HCT116 (cell line): ENCODE results near the gene SHISAL1. TPM values are rescaled to one million over a fixed set of nuclear protein-coding genes. Genes with fewer than 3 reads are reported as not detected.

ENCODE experiments used
- ATAC-seq: fragments of 200-7000 bp; cut with Tn5 transposase; 2 replicates; pipeline ENCODE4 v1.9.1; 2020; ENCODE audit warnings: mild to moderate bottlenecking, moderate library complexity
- BruUV-seq: library from RNA; stranded (reverse); fragments of 400-500 nt; replicated peaks from 2 replicates; lab custom pipeline; 2021; lab: Mats Ljungman, UMichigan
- CTCF ChIA-PET: fragments of 300-600 bp; sonication (Branson Sonifier 250); formaldehyde crosslinking; loops from one replicate; lab custom pipeline; 2021; ENCODE audit warnings: antibody characterized with exemption; lab: Charles Lee
- POLR2A ChIA-PET: fragments of 300-600, 350-600 bp; sonication (Branson Sonifier 250); formaldehyde crosslinking; loops from one replicate; lab custom pipeline; 2021; ENCODE audit warnings: antibody characterized with exemption; lab: Charles Lee
- RAD21 ChIA-PET, 2 experiments: fragments of 300-600 bp; sonication (Branson Sonifier 250); formaldehyde crosslinking; loops; one replicate each; lab custom pipeline; 2023; ENCODE audit warnings: low total read pairs in 2 of 2; ENCODE audit not compliant: uncharacterized antibody in 2 of 2, unreplicated experiment in 2 of 2, low non-redundant PET in 1 of 2; lab: Charles Lee
- DNase-seq: peaks from one replicate; pipeline ENCODE4 v3.0.0-alpha.2; 2010; ENCODE audit warnings: low read depth, low spot score
- H2AFZ ChIP-seq: fragments of 200-600 bp; shearing (Covaris generic), sonication (generic); 2 replicates; pipeline ENCODE4 v1.6.1; 2017; ENCODE audit warnings: low read depth, mixed run types, mixed read lengths, antibody characterized with exemption, low read length; ENCODE audit not compliant: poor library complexity, severe bottlenecking
- H3K27ac ChIP-seq: 2 replicates; pipeline ENCODE4 v1.5.1; 2012; ENCODE audit warnings: low read depth, low read length
- H3K27me3 ChIP-seq: fragments of 200-600 bp; sonication (generic); 2 replicates; pipeline ENCODE4 v1.6.1; 2016; ENCODE audit warnings: mixed run types, low read length, mixed read lengths; ENCODE audit not compliant: insufficient read depth
- H3K36me3 ChIP-seq, 2 experiments: fragments of 200-500 bp in 1 of 2; fragments of 200-600 bp in 1 of 2; sonication (Bioruptor generic) in 1 of 2; sonication (generic) in 1 of 2; 2 replicates each; pipeline versions ENCODE4 v1.5.1 to v1.6.1; 2014 to 2016; ENCODE audit warnings: low read length in 2 of 2, inconsistent platforms in 1 of 2, mixed read lengths in 1 of 2, mixed run types in 1 of 2; ENCODE audit not compliant: insufficient read depth in 2 of 2, control insufficient read depth in 1 of 2
- H3K4me1 ChIP-seq, 2 experiments: fragments of 200-600 bp in 1 of 2; sonication (generic) in 1 of 2; 2 replicates each; pipeline versions ENCODE4 v1.5.1 to v1.6.1; 2012 to 2017; ENCODE audit warnings: low read length in 2 of 2, inconsistent platforms in 1 of 2, mild to moderate bottlenecking in 1 of 2, mixed read lengths in 1 of 2, mixed run types in 1 of 2, moderate library complexity in 1 of 2; ENCODE audit not compliant: insufficient read depth in 2 of 2, control insufficient read depth in 1 of 2
- H3K4me2 ChIP-seq: fragments of 200-600 bp; sonication (generic); 2 replicates; pipeline ENCODE4 v1.6.1; 2017; ENCODE audit warnings: mixed run types, low read length, mixed read lengths
- H3K4me3 ChIP-seq, 2 experiments: fragments of 200-600 bp in 1 of 2; sonication (generic) in 1 of 2; replicated peaks in 1 of 2; 2 replicates each; pipeline ENCODE4 v1.5.1; 2011 to 2016; ENCODE audit warnings: low read length in 2 of 2, control low read depth in 1 of 2, low read depth in 1 of 2, mild to moderate bottlenecking in 1 of 2, mixed read lengths in 1 of 2, mixed run types in 1 of 2
- H3K79me2 ChIP-seq: fragments of 200-600 bp; sonication (generic); 2 replicates; pipeline ENCODE4 v1.6.1; 2017; ENCODE audit warnings: mild to moderate bottlenecking, mixed run types, low read length, moderate library complexity, mixed read lengths; ENCODE audit not compliant: insufficient read depth
- H3K9ac ChIP-seq: fragments of 200-600 bp; sonication (generic); 2 replicates; pipeline ENCODE4 v1.6.1; 2016; ENCODE audit warnings: low read length, mixed read lengths
- H3K9me2 ChIP-seq: fragments of 200-600 bp; sonication (generic), shearing (Covaris generic); 2 replicates; pipeline ENCODE4 v1.6.1; 2017; ENCODE audit warnings: mixed run types, mild to moderate bottlenecking, moderate library complexity; ENCODE audit not compliant: insufficient read depth
- H3K9me3 ChIP-seq, 2 experiments: fragments of 200-500 bp in 1 of 2; fragments of 200-600 bp in 1 of 2; sonication (Bioruptor generic) in 1 of 2; sonication (generic) in 1 of 2; 2 replicates each; pipeline ENCODE4 v1.6.1; 2014 to 2017; ENCODE audit warnings: low read length in 2 of 2, mixed read lengths in 2 of 2, inconsistent platforms in 1 of 2, low read depth in 1 of 2, mild to moderate bottlenecking in 1 of 2, mixed run types in 1 of 2, moderate library complexity in 1 of 2; ENCODE audit not compliant: control insufficient read depth in 1 of 2, insufficient read depth in 1 of 2
- H4K20me1 ChIP-seq: fragments of 200-600 bp; sonication (generic), shearing (Covaris generic); 2 replicates; pipeline ENCODE4 v1.6.1; 2017; ENCODE audit warnings: mixed run types, mild to moderate bottlenecking, moderate library complexity; ENCODE audit not compliant: insufficient read depth
- ELF1 ChIP-seq: IDR thresholded peaks from 2 replicates; pipeline ENCODE4 v1.6.1; 2012; ENCODE audit warnings: low read depth, borderline replicate concordance
- EZH2phosphoT487 ChIP-seq: fragments of 200-600 bp; IDR thresholded peaks from 2 replicates; pipeline ENCODE4 v1.6.1; 2018; ENCODE audit warnings: antibody characterized with exemption, borderline replicate concordance
- FOSL1 ChIP-seq: IDR thresholded peaks from 2 replicates; pipeline ENCODE4 v1.6.1; 2012; ENCODE audit warnings: low read depth
- SIN3A ChIP-seq: IDR thresholded peaks from 2 replicates; pipeline ENCODE4 v1.6.1; 2012; ENCODE audit warnings: low read depth
- TCF7L2 ChIP-seq: IDR thresholded peaks from 2 replicates; pipeline ENCODE4 v1.7.0; 2011; ENCODE audit warnings: borderline replicate concordance, inconsistent platforms; ENCODE audit not compliant: insufficient read depth, insufficient read length; ENCODE audit errors: extremely low read depth
- YY1 ChIP-seq: IDR thresholded peaks from 2 replicates; pipeline ENCODE4 v1.6.1; 2011; ENCODE audit warnings: low read length, low read depth, moderate library complexity, mild to moderate bottlenecking; ENCODE audit not compliant: insufficient replicate concordance; ENCODE audit errors: extremely low read depth
- intact Hi-C: fragments of 100-400 bp; cut with micrococcal nuclease; formaldehyde crosslinking; loops from 2 replicates; pipeline ENCODE4 v1.10.0; 2022
- total RNA-seq: library from RNA; stranded (reverse); gene quantifications from one replicate; pipeline ENCODE4 v1.2.1, GENCODE V29; 2021; ENCODE audit not compliant: unreplicated experiment
- TF ChIP-seq, protein P1 (sequence below): IDR thresholded peaks from 2 replicates; pipeline ENCODE4 v1.6.1; 2012
- TF ChIP-seq, protein P2 (sequence below): IDR thresholded peaks from 2 replicates; pipeline ENCODE4 v1.6.1; 2011; ENCODE audit warnings: mild to moderate bottlenecking, low read length, moderate library complexity; ENCODE audit not compliant: insufficient replicate concordance; ENCODE audit errors: extremely low read depth

Gene SHISAL1
- total RNA-seq, 1 experiment from 2014 or later = not detected

GRCh38 chr22:44201665-44202064 lies 111.1 kb downstream of the SHISAL1 start:
- Histone ChIP-seq H3K4me1 (no peaks in the 10 kb centered on the region), H3K4me2 (no peak overlapping the region), H3K27ac (no peak overlapping the region), H3K4me3 (no peak overlapping the region), H3K36me3 (no peaks in the 10 kb centered on the region), H3K9me2 (no peaks in the 10 kb centered on the region), H4K20me1 (no peaks in the 10 kb centered on the region), H2AFZ (no peak overlapping the region), H3K27me3 (0 out of 2 replicates have a peak, but pooled peaks cover 5% of the 10 kb centered on the region), H3K79me2 (no peaks in the 10 kb centered on the region), H3K9me3 (no peaks in the 10 kb centered on the region), H3K9ac (no peak overlapping the region)
- CTCF ChIA-PET = no interaction called here
- no TSS peak for BruUV-seq
- ATAC-seq (no peak), DNase-seq (no peak)
- intact Hi-C loops = no loop called here
- RAD21 ChIA-PET = no interaction called here
- POLR2A ChIA-PET = no interaction called here
- TF ChIP-seq FOSL1 (no peak), TCF7L2 (no peak), ELF1 (no peak), YY1 (no peak), SIN3A (no peak), EZH2phosphoT487 (no peak)
- TF ChIP-seq, protein P1, sequence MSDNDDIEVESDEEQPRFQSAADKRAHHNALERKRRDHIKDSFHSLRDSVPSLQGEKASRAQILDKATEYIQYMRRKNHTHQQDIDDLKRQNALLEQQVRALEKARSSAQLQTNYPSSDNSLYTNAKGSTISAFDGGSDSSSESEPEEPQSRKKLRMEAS = no peak
- TF ChIP-seq, protein P2, sequence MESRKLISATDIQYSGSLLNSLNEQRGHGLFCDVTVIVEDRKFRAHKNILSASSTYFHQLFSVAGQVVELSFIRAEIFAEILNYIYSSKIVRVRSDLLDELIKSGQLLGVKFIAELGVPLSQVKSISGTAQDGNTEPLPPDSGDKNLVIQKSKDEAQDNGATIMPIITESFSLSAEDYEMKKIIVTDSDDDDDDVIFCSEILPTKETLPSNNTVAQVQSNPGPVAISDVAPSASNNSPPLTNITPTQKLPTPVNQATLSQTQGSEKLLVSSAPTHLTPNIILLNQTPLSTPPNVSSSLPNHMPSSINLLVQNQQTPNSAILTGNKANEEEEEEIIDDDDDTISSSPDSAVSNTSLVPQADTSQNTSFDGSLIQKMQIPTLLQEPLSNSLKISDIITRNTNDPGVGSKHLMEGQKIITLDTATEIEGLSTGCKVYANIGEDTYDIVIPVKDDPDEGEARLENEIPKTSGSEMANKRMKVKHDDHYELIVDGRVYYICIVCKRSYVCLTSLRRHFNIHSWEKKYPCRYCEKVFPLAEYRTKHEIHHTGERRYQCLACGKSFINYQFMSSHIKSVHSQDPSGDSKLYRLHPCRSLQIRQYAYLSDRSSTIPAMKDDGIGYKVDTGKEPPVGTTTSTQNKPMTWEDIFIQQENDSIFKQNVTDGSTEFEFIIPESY = no peak
